Erythroblast (primary cell): ENCODE results near the gene TMEM209.
"Not testable (repeated sequence)": the region's sequence is repeated elsewhere in the genome, so short reads cannot be mapped to it uniquely, and the experiment has no call there.

Source experiments
- DNase-seq, 2 experiments: peaks; one replicate each; lab custom pipeline; 2025; lab: John Stamatoyannopoulos, UW
- GATA1 ChIP-seq: IDR thresholded peaks from 2 replicates; pipeline ENCODE4 v1.6.1; 2011; ENCODE audit warnings: low read depth, mild to moderate bottlenecking, control low read depth, low read length, moderate library complexity
- POLR2A ChIP-seq: IDR thresholded peaks from 2 replicates; pipeline ENCODE4 v1.6.1; 2011; ENCODE audit warnings: mild to moderate bottlenecking, low read length

TMEM209 gene

DNA sequence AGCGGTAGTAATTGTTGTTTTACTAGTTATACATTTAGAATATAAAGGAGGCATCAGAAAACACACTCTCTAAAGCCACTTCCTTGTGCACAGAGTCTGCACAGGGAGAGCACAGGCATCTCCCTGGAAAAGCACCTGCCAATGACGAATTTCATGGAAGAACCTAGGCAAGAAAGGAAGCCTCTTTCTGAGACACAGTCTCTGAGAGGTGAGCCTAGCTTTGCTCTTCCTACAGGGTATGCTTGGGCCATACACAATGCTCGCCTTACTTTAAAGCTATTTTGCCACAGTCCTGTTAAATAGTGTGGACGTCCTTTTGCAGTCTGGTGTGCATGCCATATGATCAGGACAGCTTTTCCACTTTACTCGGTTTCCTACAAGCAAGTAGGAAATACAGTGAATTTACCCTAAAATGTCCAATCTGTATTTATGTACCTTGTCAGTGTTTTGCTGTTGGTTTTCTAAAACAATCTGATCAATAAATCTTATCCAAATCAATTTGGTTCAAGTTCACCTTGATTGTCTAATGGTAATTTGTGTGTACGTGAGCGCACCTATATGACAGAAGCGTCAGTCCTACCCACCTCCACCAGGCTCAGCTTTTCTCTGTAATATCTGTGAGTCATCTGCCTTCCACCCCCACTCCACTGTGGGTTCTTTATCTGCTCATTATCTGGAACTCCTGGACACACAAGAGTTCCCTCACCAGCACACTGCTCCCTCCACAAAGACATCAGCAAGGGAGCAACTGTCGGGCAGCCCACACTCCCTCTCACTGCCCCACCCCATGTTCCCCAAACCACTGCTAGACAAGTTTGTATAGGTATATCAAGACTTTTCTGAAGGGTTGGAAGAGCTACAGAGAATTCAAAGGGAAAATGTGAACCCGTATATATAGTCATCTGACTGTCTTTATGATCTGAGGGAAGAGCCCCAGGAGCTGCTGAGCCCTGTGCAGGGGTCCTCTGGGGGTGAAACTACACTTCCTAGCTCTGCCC, 69.7 kb downstream of the TMEM209 start:
- no peak for TF ChIP-seq GATA1
- TF ChIP-seq POLR2A = no peak
- DNase-seq = peak; percentile 44 to 67

DNA sequence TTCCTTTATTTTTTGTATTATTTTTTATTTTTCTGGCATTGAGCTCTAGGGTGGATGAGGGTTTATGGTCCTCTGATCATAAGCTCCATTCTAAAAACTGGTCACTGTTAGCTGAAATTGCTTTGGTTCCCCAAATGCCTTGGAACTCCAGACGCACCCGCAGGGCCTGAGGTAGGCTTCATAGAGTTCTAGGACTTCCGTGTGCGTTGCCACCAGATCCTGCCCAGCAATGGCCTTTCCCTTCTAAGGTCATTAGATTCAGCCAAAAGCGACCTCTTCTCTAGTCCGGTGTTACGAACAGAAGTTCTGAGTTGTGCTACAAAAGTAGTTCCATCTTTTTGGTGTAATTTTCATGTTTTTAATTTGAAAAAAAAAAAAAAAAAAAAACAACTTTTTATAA, 70.5 kb downstream of the TMEM209 start:
- no peak for DNase-seq
- TF ChIP-seq GATA1 = no peak
- no peak for TF ChIP-seq POLR2A

DNA sequence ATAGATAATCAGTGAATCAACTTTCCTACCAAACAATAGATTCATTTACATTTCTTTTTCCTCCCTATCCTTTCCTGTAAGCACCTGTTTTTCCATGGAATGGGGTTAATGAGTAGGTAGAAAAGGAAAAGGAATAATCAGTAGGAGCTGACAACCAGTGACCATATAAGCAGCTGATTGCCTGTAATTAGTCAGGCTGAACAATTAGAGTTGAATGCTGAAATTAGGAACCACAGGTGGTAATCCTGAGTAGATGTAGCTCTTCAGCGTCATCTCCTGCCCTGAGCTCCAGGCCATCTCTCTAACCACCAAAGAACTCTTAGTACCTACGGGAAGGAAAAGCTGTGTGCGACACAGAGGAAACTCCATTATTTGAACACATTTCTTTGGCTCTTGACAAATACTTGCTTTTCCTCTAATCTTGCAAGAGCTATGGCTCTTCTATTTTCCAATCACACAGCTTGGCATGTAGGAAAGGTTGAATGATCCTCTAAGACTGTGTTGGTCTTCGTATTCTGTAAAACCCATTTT, 71.0 kb downstream of the TMEM209 start:
- DNase-seq = no peak
- TF ChIP-seq GATA1 (no peak), POLR2A (no peak)

DNA sequence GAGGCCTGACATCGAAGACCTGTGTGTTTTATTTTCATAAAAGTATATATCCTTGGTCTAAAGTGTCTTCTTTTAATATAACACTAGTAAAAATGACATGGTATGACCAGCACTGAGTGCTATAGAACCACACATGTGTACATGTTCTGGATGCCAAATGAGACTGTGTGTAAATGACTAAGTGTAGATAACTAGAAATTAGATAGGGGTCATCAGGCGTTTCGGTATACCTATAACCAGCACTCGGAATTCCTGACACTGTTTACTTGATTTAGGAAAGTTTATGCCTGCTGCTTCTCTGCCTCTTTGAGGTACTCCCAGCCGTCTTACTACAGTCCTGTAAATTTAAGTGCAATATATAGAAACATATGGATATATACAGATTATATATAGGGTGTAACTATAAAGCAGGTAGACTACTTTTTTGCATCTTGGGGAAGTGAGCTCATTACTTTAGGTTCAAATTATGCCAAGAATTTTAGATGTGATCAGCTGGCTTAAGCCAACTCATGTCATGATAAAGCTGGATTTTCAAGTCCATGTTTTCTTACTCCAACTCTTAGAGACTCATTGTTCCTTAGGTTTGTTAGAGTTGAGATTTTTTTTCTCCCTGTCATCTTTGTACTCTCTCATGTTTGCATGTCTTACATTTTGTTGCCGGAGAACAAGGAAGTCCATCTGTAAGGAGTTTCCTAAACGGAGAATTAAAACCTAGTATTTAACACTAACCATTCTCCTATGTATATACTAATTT, 72.0 kb downstream of the TMEM209 start:
- DNase-seq = no peak
- TF ChIP-seq GATA1 (no peak), POLR2A (no peak)

DNA sequence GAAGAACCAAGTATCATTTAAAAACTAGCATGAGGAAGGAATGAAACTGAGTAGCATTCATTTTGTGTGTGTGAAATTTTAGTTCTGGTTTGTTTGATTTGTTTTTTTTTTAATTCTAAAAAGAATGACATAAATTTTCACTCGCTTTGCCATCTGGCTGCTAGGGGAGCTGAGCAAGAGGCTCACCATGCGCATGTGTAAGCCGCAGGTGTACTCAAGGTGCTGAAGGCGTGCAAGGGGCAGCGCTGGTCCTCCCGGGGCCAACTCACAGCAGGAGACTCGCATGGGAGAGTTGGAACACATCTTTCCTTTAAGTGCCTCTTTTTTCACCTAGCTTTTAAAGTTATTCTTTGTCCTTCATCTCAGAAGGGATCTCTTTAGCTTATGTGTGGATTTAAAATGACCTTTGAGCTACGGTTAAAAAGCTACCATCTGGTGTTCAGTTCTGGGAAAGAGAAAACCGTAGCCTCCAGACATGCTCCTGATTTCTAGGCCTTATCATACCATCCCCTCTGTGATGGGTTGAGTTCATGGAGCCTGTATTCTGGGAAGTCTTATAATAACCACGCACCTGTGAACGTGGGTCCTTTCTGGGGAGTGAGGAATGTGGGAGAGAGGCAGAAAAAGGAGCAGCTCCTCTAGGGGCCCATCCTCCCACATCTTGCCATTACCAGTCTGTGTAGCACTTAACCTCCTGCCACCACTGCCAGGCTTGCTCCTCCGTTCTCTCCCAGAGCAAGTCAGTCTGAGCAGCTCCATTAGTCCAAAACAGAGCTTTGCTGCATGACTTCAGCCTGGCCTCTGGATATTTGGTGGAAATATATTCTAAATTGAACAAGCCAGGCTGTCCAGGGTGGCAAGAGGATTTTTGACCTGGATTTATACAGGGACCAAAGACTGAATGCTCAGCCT, 73.0 kb downstream of the TMEM209 start:
- no peak for TF ChIP-seq POLR2A
- TF ChIP-seq GATA1 = no peak
- DNase-seq = no peak

DNA sequence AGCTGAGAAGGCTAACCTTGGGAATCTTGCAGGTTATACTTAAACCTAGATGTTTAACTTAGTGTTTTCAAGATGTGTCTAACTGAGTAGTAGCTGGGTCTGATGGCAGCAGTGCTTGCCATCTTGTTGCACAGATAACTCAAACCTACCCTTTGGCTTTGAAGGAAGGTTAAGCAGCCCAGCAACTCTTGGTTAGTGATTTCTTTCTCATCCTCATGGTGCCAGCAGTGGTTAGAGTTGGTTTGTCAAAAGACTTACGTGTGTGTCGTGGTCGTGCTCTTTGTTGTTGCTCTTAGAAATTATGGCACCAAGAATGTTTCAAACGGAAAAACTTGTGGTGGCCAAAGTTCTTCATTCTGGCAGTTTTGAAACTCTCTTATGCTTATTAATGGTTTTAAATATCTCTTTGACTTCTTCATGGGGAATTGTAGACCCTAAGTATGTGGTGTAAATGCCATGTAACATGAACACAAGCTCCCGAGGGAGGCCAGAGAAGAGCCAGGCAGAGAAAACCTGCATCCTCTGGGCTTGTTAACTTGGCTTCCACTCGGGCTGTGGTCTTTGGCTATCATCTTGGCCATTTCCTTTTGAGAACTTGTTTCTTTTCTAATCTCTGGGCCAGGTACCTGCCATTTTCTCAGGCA, 73.9 kb downstream of the TMEM209 start:
- no peak for TF ChIP-seq GATA1
- no peak for TF ChIP-seq POLR2A
- DNase-seq = no peak

DNA sequence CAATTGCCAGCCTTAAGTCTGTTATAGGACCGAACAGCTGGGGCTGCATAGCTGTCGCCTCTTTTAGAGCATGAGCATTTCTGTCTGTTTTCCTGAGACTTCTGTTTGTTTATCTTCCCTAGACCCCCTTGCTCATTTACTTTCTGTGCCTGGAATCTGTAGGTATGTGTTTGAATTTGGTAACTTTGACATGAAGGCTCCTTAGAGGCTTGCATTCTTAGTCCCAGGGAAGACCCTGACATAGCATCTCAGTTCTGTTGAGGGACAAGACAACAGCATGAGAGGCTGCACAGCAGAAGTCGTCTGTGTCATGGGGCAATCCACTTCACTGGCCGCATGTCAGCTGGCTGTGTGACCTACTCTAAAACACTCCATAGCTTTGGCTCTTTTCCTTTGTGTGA, 76.2 kb downstream of the TMEM209 start:
- no peak for DNase-seq
- TF ChIP-seq POLR2A = no peak
- no peak for TF ChIP-seq GATA1

DNA sequence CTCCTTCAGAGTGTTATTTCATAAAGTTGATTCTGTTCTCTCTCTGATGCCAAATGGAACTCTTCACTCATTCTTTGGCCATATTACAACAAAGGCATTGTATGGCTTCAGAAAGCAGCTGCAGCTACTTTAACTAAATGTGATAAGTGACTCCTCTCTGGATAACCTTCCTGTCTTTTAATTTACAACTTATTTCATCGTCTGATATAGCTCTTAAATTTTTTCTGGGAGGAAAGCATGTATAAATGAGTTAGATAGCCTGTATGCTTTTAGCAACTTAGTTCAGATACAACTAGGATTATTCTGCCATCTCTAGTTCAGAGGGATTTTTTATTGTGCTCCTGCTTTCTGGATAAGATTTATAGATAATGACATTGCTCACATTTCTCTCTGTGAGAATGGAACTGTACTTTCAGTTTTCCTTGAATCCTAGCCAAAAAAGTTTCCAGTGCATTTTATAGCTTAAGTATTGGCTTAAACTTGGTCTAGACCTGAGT, 77.3 kb downstream of the TMEM209 start:
- no peak for TF ChIP-seq GATA1
- TF ChIP-seq POLR2A = no peak
- peak in 1 of 2 experiments; percentile 28 for DNase-seq

DNA sequence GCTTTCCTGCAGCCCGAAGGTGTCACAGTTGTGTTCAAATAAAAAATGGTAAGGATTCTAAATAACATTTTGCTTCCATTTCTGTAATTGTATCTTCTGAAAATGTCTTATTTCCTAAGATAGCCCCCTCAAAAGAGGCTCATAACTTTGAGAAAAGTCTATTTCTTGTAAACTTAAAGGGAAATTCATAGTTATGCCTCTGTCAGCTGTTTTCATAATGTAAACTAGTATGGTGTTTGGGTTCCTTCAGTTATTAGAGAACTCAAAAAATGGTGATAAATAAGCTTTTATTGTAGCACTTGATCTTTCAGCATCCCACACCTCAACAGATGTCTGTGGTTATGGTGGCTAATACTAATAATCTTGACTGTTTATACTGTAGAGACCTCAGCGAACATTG, 77.8 kb downstream of the TMEM209 start:
- TF ChIP-seq POLR2A (no peak), GATA1 (no peak)
- no peak for DNase-seq

DNA sequence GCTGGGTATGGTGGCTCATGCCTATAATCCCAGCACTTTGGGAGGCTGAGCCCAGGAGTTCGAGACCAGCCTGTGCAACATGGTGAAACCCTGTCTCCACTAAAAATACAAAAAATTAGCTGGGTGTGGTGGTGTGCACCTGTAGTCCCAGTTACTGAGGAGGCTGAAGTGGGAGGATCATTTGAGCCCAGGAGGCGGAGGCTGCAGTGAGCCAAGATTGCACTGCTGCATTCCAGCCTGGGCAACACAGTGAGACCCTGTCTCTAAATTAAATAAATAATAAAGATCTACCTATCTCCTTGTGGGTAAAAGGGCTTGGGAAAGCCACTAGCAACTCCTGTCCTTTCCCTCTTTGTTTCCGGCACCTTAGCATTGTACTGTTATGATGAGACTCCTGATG, 78.4 kb downstream of the TMEM209 start:
- DNase-seq = not testable (repeated sequence)

DNA sequence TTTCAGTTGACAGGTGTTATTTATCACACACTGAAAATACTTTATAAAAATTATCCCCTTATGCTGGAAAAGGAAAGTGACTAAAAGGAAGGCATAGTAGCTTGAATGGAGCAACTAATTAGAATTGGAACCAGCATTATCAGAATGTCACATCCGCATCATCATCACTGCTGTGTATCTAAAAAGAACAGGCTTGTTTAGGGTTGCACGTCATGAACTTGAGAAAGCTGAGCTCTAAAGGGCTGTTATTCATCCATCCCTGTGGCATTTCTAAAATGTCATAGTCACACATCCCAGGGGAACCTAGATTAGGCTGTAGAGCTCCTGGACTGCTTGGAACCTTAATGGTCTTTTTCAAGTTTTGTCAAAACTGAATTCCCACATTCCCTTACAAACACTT, 80.5 kb downstream of the TMEM209 start:
- peak; percentile 82 to 84 for DNase-seq
- TF ChIP-seq POLR2A (no peak), GATA1 (no peak)

DNA sequence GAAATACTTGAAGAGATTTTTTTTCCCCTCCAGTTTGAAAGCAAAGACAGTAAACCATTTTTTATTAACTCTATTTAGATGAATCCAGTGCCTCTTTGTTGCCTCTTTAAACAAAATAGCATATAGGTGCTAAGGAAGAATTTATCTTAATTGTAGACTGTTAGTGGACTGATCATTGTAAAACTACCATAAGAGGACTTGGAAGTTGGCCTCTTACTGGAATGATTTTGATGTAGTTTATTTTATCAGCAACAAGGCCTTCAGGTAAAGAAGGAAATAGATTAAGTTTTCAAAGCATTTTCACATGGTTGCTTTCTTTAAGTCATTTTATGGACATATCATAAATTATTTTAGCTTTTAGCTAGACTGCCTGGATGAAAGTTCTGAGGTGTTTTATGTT, 81.7 kb downstream of the TMEM209 start:
- DNase-seq = no peak
- TF ChIP-seq GATA1 = no peak
- no peak for TF ChIP-seq POLR2A

DNA sequence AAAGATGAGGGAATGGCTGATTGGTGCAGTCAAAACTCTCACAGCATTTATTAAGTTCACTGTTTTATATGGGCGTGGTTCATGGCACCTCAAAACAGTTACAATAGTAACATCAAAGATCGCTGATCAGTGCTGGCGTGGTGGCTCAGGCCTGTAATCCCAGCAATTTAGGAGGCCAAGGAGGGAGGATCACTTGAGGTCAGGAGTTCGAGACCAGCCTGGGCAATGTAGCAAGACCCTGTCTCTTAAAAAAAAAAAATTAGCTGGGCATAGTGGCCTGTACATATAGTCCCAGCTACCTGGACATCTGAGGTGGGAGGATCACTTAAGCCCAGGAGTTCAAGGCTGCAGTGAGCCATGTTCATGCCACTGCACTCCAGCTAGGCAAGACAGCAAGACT, 86.4 kb downstream of the TMEM209 start:
- TF ChIP-seq POLR2A (no peak), GATA1 (no peak)
- no peak for DNase-seq
